ENCODE results near the gene STYK1. TPM values are rescaled to one million over a fixed set of nuclear protein-coding genes. Genes with fewer than 3 reads are reported as not detected.

STYK1 gene
- total and polyA plus RNA-seq, 4 donors, result 0.18 to 1.2 (median 0.37) TPM

DNA sequence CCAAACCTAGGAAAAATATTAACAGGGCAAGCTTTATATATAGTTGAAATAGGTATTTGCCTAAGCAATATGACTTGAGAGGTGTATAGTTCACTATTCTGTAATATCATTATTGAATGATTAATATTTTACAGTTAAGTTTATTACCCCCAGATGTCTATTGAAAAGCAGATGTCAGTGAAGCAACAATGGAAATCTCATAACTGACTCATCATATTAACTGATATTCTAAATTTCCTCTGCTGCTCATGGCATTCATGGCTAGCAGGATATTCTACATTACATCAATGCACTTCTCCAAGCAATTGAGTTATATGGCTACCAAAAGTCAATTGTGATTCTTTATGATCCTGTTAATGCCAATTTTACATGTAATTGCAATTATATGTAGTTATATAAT is 50.7 kb downstream of the STYK1 start:
- no peak for DNase-seq
- Histone ChIP-seq H3K36me3 (ENCODE audit: control insufficient read depth in 1 of 2, insufficient read depth in 2 of 2, low read length in 1 of 2) (no peaks in the 10 kb centered on the region), H3K27ac (ENCODE audit: low read depth in 1 of 2, low read length in 2 of 2) (no peak overlapping the region), H3K27me3 (ENCODE audit: control insufficient read depth in 1 of 2, insufficient read depth in 2 of 2, low read length in 1 of 2) (no peaks in the 10 kb centered on the region), H3K4me1 (ENCODE audit: control insufficient read depth in 1 of 2, insufficient read depth in 2 of 2, low read length in 2 of 2) (no peaks in the 10 kb centered on the region), H3K9me3 (ENCODE audit: control insufficient read depth, low read length) (no peaks in the 10 kb centered on the region), H3K4me3 (ENCODE audit: low read length in 2 of 2) (no peak overlapping the region)
- intact Hi-C loops (cut with DNase I), result no loop called here
- no peak for ATAC-seq (ENCODE audit: low FRiP score)

DNA sequence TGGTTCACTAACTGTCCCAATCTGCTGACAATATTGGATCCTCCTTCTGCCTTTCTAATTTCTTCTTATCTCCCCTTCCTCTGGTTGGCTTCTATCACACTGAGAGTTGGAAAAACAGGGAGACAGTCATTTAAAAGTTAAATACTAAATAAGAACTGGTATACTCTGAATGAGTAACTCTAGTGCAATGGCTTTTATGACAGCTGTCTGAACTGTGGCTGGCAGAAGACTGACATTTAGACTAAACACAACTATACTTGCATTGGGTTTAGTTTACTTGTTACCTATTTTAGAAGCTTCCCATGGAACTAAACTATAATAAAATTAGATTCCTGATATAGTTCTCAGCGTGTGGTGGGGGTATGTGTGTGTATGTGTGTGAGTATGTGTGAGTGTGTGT is 52.6 kb downstream of the STYK1 start:
- Histone ChIP-seq H3K4me3 (ENCODE audit: low read length in 2 of 2) (no peak overlapping the region), H3K27ac (ENCODE audit: low read depth in 1 of 2, low read length in 2 of 2) (no peak overlapping the region), H3K4me1 (ENCODE audit: control insufficient read depth in 1 of 2, insufficient read depth in 2 of 2, low read length in 2 of 2) (no peaks in the 10 kb centered on the region), H3K27me3 (ENCODE audit: control insufficient read depth in 1 of 2, insufficient read depth in 2 of 2, low read length in 1 of 2) (no peaks in the 10 kb centered on the region), H3K36me3 (ENCODE audit: control insufficient read depth in 1 of 2, insufficient read depth in 2 of 2, low read length in 1 of 2) (no peaks in the 10 kb centered on the region), H3K9me3 (ENCODE audit: control insufficient read depth, low read length) (no peaks in the 10 kb centered on the region)
- no peak for DNase-seq
- no peak for ATAC-seq (ENCODE audit: low FRiP score)
- WGBS, 2 donors, result 40 to 54% methylated on average over 1 of the region's 1 CpG
- intact Hi-C loops (cut with DNase I), result no loop called here

DNA sequence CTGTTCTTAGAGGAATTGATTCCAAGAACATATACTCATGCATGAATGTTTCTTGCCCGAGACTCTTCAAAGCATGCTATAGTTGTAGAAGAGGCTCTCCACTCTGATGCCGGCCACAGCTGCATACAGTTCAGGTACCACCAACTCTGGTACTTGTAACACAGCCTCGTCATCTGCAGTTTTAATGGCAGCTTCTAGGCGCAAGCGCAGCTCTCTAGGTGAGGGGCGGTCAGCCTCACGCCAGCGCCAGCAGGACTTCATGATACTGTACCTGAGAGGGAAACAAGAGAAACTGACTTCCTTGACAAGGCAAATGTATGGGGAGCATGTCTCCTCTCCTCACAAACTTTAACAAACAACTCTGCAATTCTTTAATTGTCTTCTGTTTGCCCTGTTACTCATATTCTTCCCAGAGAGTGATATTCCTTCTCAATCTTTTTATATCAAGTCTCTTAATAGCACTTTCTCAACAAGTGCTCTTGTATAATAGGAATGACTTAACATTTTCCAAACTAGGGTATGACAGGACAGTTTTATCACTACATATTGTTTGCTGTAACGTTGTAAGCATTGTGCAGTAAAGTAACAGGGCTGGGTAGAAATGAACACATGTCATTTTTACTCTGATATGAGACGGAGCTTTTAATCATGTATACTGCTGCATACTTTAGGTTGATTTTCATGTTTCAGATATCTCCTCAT is 53.6 kb downstream of the STYK1 start:
- Histone ChIP-seq H3K4me3 (ENCODE audit: low read length in 2 of 2) (no peak overlapping the region), H3K9me3 (ENCODE audit: control insufficient read depth, low read length) (no peaks in the 10 kb centered on the region), H3K4me1 (ENCODE audit: control insufficient read depth in 1 of 2, insufficient read depth in 2 of 2, low read length in 2 of 2) (no peaks in the 10 kb centered on the region), H3K27me3 (ENCODE audit: control insufficient read depth in 1 of 2, insufficient read depth in 2 of 2, low read length in 1 of 2) (no peaks in the 10 kb centered on the region), H3K27ac (ENCODE audit: low read depth in 1 of 2, low read length in 2 of 2) (no peak overlapping the region), H3K36me3 (ENCODE audit: control insufficient read depth in 1 of 2, insufficient read depth in 2 of 2, low read length in 1 of 2) (no peaks in the 10 kb centered on the region)
- intact Hi-C loops (cut with DNase I), result no loop called here
- ATAC-seq (ENCODE audit: low FRiP score), result no peak
- WGBS, 2 donors, result 79 to 80% methylated on average over 10 of the region's 10 CpGs
- no peak for DNase-seq

DNA sequence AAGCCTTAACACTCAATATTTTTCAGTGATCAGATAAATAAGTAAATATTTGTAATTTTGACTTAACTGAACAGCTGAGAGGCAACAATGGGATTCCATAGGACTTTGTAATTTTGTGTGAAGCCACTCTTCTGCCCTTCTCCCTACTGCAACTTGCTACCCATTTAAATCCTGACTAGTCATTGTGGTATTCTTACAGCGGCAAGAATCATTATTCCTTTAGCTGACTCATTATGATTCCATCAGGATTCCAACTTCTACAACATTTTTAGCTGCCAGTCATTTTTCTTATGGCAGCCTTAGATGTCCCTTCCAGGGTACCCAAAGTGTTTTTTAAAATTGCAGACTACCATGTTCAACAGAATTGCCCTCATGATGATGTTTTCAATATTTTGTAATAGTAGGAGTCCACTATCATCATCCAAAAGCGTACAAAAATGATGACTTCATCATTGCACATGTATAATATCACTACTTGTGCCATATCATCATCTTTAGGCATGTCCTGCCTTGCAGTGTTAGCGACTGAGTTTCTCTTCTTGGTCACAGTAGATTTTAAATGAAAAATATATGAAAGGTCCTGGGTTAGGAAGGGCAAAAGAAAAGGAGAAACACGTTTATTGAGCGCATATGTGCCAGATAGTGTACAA is 55.4 kb downstream of the STYK1 start:
- no peaks in the 10 kb centered on the region for H3K36me3 ChIP-seq (ENCODE audit: control insufficient read depth in 1 of 2, insufficient read depth in 2 of 2, low read length in 1 of 2)
- intact Hi-C loops (cut with DNase I), result loop anchor here (10.0 kb wide), 2 partner anchors 106 to 866 kb away; partner anchors contain the start of gene YBX3 (in 2 of the 2)
- H3K4me3 ChIP-seq (ENCODE audit: low read length in 2 of 2), result no peak overlapping the region
- H3K27me3 ChIP-seq (ENCODE audit: control insufficient read depth in 1 of 2, insufficient read depth in 2 of 2, low read length in 1 of 2), result no peaks in the 10 kb centered on the region
- DNase-seq (no peak), ATAC-seq (ENCODE audit: low FRiP score) (no peak)
- H3K9me3 ChIP-seq (ENCODE audit: control insufficient read depth, low read length), result no peaks in the 10 kb centered on the region
- no peak overlapping the region for H3K27ac ChIP-seq (ENCODE audit: low read depth in 1 of 2, low read length in 2 of 2)
- WGBS, 2 donors, result 70 to 73% methylated on average over 5 of the region's 5 CpGs
- H3K4me1 ChIP-seq (ENCODE audit: control insufficient read depth in 1 of 2, insufficient read depth in 2 of 2, low read length in 2 of 2), result peaks cover 0 to 3% of the 10 kb centered on the region in 2 donors

DNA sequence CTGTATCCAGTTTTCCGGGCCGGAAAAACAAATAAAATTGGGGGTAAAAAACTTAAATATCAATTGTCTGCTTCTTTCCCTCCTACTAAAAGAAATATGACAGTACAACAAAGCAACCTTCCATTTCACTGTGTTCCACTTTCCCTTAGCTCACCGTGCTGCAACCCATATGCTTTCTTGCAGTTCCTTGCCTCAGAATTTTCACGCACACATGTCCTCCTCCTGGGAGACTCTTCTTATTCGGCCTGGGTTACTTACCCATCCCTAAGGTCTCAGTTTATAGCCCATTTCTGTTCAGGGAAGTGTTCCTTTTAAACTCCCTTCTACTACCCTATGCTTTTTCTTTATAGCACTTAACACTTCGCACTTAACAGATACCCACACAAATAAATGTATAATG is 56.0 kb downstream of the STYK1 start:
- no peak overlapping the region for H3K4me3 ChIP-seq (ENCODE audit: low read length in 2 of 2)
- H3K9me3 ChIP-seq (ENCODE audit: control insufficient read depth, low read length), result no peaks in the 10 kb centered on the region
- H3K27me3 ChIP-seq (ENCODE audit: control insufficient read depth in 1 of 2, insufficient read depth in 2 of 2, low read length in 1 of 2), result no peaks in the 10 kb centered on the region
- WGBS, 2 donors, result 78 to 79% methylated on average over 6 of the region's 6 CpGs
- intact Hi-C loops (cut with DNase I), result loop anchor here (10.0 kb wide), 2 partner anchors 107 to 867 kb away; partner anchors contain the start of gene YBX3 (in 2 of the 2)
- no peak overlapping the region for H3K27ac ChIP-seq (ENCODE audit: low read depth in 1 of 2, low read length in 2 of 2)
- H3K36me3 ChIP-seq (ENCODE audit: control insufficient read depth in 1 of 2, insufficient read depth in 2 of 2, low read length in 1 of 2), result no peaks in the 10 kb centered on the region
- H3K4me1 ChIP-seq (ENCODE audit: control insufficient read depth in 1 of 2, insufficient read depth in 2 of 2, low read length in 2 of 2), result peaks cover 0 to 3% of the 10 kb centered on the region in 2 donors
- ATAC-seq (ENCODE audit: low FRiP score) (no peak), DNase-seq (no peak)

DNA sequence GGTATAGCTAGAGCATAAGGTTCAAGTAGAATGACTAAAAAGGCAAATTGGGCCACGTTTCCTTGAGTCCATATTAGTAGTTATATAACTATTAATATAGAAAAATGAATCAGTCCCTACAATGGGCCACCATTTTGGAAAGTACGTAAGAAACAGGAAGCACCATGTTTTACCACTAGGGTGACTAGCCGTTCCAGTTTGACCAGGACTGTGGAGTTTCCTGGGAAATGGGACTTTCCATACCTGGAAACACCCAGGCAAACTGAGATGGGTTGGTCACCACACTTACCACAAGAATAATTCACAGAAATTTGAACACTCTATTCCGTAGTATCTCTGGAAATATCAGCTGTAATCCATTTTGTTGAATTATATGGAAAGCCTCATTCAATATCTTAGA is 58.3 kb downstream of the STYK1 start:
- intact Hi-C loops (cut with DNase I), result loop anchor here (10.0 kb wide), 2 partner anchors 109 to 869 kb away; partner anchors contain the start of gene YBX3 (in 2 of the 2)
- 68 to 77% methylated on average over 4 of the region's 4 CpGs for WGBS, 2 donors
- no peak for DNase-seq
- Histone ChIP-seq H3K4me1 (ENCODE audit: control insufficient read depth in 1 of 2, insufficient read depth in 2 of 2, low read length in 2 of 2) (peaks cover 0 to 3% of the 10 kb centered on the region in 2 donors), H3K4me3 (ENCODE audit: low read length in 2 of 2) (no peak overlapping the region), H3K27me3 (ENCODE audit: control insufficient read depth in 1 of 2, insufficient read depth in 2 of 2, low read length in 1 of 2) (no peaks in the 10 kb centered on the region), H3K27ac (ENCODE audit: low read depth in 1 of 2, low read length in 2 of 2) (no peak overlapping the region), H3K9me3 (ENCODE audit: control insufficient read depth, low read length) (no peaks in the 10 kb centered on the region), H3K36me3 (ENCODE audit: control insufficient read depth in 1 of 2, insufficient read depth in 2 of 2, low read length in 1 of 2) (no peaks in the 10 kb centered on the region)
- no peak for ATAC-seq (ENCODE audit: low FRiP score)

DNA sequence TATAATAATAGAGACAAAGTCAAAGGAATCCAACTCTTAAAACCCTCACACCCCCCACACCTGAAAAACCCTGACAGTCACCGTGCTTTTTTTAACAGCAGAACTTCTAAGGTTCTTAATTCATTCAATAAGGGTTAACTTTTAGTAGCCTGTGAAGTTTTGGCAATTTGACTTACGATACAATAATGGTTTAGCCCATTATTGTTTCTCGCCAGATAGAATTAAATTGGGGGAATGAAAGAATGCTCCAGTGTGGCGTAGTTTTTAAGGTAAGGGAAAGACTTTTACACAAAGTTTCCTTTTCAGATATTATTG is 59.8 kb downstream of the STYK1 start:
- Histone ChIP-seq H3K4me1 (ENCODE audit: control insufficient read depth in 1 of 2, insufficient read depth in 2 of 2, low read length in 2 of 2) (peaks cover 0 to 3% of the 10 kb centered on the region in 2 donors), H3K9me3 (ENCODE audit: control insufficient read depth, low read length) (no peaks in the 10 kb centered on the region), H3K27me3 (ENCODE audit: control insufficient read depth in 1 of 2, insufficient read depth in 2 of 2, low read length in 1 of 2) (no peaks in the 10 kb centered on the region), H3K36me3 (ENCODE audit: control insufficient read depth in 1 of 2, insufficient read depth in 2 of 2, low read length in 1 of 2) (no peaks in the 10 kb centered on the region), H3K4me3 (ENCODE audit: low read length in 2 of 2) (peak overlapping the region; percentile 73 to 93), H3K27ac (ENCODE audit: low read depth in 1 of 2, low read length in 2 of 2) (peak overlapping the region in 1 of 2 donors; percentile 24)
- 18 to 22% methylated on average over 4 of the region's 4 CpGs for WGBS, 2 donors
- ATAC-seq (ENCODE audit: low FRiP score) (no peak), DNase-seq (no peak)
- intact Hi-C loops (cut with DNase I), result loop anchor here (5.0 to 10.0 kb wide), 3 partner anchors 111 to 871 kb away; partner anchors contain the start of gene YBX3 (in 2 of the 2)

DNA sequence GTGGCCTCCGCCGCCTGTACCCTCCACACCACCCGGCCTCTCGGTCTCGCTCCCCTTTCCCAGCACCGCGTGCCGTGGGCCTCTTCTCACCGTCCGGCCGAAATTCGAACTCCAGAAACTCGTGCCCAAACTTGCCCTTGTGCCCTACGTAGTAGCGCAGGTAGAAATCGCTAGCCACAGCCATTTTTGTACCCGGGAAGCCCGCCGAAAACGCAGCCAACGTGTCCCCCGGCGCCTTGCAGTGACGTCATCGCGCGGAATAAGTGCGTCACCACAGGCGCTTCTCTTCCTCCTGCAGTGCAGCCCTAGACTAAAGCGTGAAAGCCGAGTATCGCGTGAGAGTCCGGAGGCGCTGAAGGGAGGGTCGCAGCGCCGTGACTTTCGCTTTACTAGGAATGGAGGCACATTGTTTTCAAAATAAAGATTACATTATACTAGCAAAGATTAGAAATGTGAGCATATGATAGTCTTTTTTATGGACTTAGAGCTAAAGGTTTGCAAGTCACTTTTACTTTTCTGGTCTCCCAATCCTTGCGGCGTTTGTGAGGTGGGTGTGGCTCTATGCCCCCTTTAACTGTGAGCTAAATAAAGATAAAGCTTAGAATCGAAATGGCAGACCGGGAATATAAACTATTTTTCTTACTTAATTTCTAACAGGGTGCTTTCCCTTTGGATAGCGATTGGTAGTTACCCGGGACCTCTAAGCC is 60.4 kb downstream of the STYK1 start, which contains the start of gene MAGOHB:
Gene MAGOHB (minus strand): TSS at position 261 of the 707 bp plus-strand sequence. CDS start 77 bp downstream, at position 184.
- H3K36me3 ChIP-seq (ENCODE audit: control insufficient read depth in 1 of 2, insufficient read depth in 2 of 2, low read length in 1 of 2), result no peaks in the 10 kb centered on the region
- peak; percentile 99 for ATAC-seq (ENCODE audit: low FRiP score)
- peak within 1 kb of the TSS; percentile 9 to 24 for H3K27ac ChIP-seq (ENCODE audit: low read depth in 1 of 2, low read length in 2 of 2)
- no peaks in the 10 kb centered on the region for H3K27me3 ChIP-seq (ENCODE audit: control insufficient read depth in 1 of 2, insufficient read depth in 2 of 2, low read length in 1 of 2)
- no peaks in the 10 kb centered on the region for H3K9me3 ChIP-seq (ENCODE audit: control insufficient read depth, low read length)
- peak; percentile 97 to 99 for DNase-seq
- 0% methylated on average over 45 of the region's 45 CpGs for WGBS, 2 donors
- intact Hi-C loops (cut with DNase I), result loop anchor here (1.0 to 10.0 kb wide), 4 partner anchors 111 to 871 kb away; partner anchors contain the start of gene YBX3 (in 2 of the 2)
- peaks cover 0 to 3% of the 10 kb centered on the region in 2 donors for H3K4me1 ChIP-seq (ENCODE audit: control insufficient read depth in 1 of 2, insufficient read depth in 2 of 2, low read length in 2 of 2)
- H3K4me3 ChIP-seq (ENCODE audit: low read length in 2 of 2), result peak within 1 kb of the TSS; percentile 73 to 93
